ENCODE measurements around the gene GRPEL1.

GRPEL1 gene

GRCh38 chr4:7070729-7071511 lies 3.1 kb upstream of the GRPEL1 start:
- Histone ChIP-seq H3F3A (ENCODE audit: control insufficient read depth, insufficient read depth) (no peaks in the 10 kb centered on the region), H3K36me3 (ENCODE audit: control insufficient read depth, low read length) (peaks cover 17% of the 10 kb centered on the region), H3K4me1 (ENCODE audit: control insufficient read depth, low read length) (peaks cover 22% of the 10 kb centered on the region), H3K9me2 (replicated peaks; ENCODE audit: control insufficient read depth, low read length) (no peaks in the 10 kb centered on the region), H4K20me1 (ENCODE audit: control insufficient read depth, insufficient read depth, low read depth, low read length) (peaks cover 9% of the 10 kb centered on the region), H3K27me3 (ENCODE audit: control insufficient read depth, low read length) (0 out of 2 replicates have a peak, but pooled peaks cover 3% of the 10 kb centered on the region), H3K79me2 (ENCODE audit: control insufficient read depth, low read length) (peaks cover 27% of the 10 kb centered on the region), H3K27ac (ENCODE audit: low read depth, low read length) (no peak overlapping the region), H3K4me2 (ENCODE audit: low read length) (peak overlapping the region; percentile 15; the same call in 1 of the 2 replicates), H3K4me3 (ENCODE audit: low read length) (no peak overlapping the region), H3K9me3 (ENCODE audit: control insufficient read depth, insufficient read depth, low read length) (no peaks in the 10 kb centered on the region)
- TF ChIP-seq CTCF (IDR thresholded peaks at IDR 0.05; ENCODE audit: low read depth, low read length, poor library complexity, severe bottlenecking) (peak; percentile 96), EZH2phosphoT487 (IDR thresholded peaks at IDR 0.05; ENCODE audit: borderline replicate concordance, low read length) (no peak)

- Histone ChIP-seq H3K79me2 (ENCODE audit: control insufficient read depth, low read length) (peaks cover 46% of the 10 kb centered on the region), H3K36me3 (ENCODE audit: control insufficient read depth, low read length) (peaks cover 36% of the 10 kb centered on the region), H3F3A (ENCODE audit: control insufficient read depth, insufficient read depth) (no peaks in the 10 kb centered on the region), H3K4me1 (ENCODE audit: control insufficient read depth, low read length) (peaks cover 29% of the 10 kb centered on the region), H3K9me3 (ENCODE audit: control insufficient read depth, insufficient read depth, low read length) (no peaks in the 10 kb centered on the region), H3K9me2 (replicated peaks; ENCODE audit: control insufficient read depth, low read length) (no peaks in the 10 kb centered on the region), H3K4me2 (ENCODE audit: low read length) (peak overlapping the region; percentile 86), H3K27me3 (ENCODE audit: control insufficient read depth, low read length) (0 out of 2 replicates have a peak, but pooled peaks cover 3% of the 10 kb centered on the region), H3K4me3 (ENCODE audit: low read length) (peak overlapping the region; percentile 84), H3K27ac (ENCODE audit: low read depth, low read length) (peak overlapping the region; percentile 61), H4K20me1 (ENCODE audit: control insufficient read depth, insufficient read depth, low read depth, low read length) (peaks cover 22% of the 10 kb centered on the region)
- TF ChIP-seq EZH2phosphoT487 (IDR thresholded peaks at IDR 0.05; ENCODE audit: borderline replicate concordance, low read length): no peak
- no peak for TF ChIP-seq CTCF (IDR thresholded peaks at IDR 0.05; ENCODE audit: low read depth, low read length, poor library complexity, severe bottlenecking)
Measured at GRCh38 chr4:7068883-7069282, 1.0 kb upstream of the GRPEL1 start.

DNA sequence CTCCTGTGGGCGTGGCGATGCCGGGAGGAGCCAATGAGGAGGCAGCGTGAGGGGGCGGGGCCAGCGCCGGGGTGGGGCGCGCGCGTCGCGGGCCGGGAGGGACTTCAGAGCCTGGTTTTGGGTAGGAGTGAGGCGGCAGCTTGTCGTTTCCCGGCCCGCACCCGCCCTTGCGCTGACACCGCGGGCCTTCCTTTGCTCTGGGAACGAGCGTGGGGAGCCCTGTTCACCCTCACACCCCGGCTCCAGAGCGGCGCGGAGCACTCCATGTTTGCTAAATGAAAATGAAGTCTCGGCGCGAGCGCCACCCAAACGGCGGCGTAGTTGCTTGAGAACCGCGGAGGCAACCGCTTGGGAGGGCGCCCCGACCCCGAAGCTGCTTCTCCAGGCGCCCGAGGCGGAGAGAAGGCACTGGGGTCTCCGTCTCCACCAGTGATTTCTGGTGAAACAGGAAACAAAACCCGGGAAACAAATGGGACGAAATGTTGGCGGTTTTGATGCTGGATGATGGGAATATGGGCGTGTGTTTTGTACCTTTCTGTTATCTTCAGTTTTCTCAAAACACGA lies 497 bp upstream of the GRPEL1 start:
- Histone ChIP-seq H3K9me2 (replicated peaks; ENCODE audit: control insufficient read depth, low read length) (no peaks in the 10 kb centered on the region), H3K4me3 (ENCODE audit: low read length) (peak overlapping the region; percentile 84), H3K4me1 (ENCODE audit: control insufficient read depth, low read length) (peaks cover 29% of the 10 kb centered on the region), H3K27me3 (ENCODE audit: control insufficient read depth, low read length) (0 out of 2 replicates have a peak, but pooled peaks cover 3% of the 10 kb centered on the region), H3K27ac (ENCODE audit: low read depth, low read length) (peak overlapping the region; percentile 61), H3K36me3 (ENCODE audit: control insufficient read depth, low read length) (peaks cover 41% of the 10 kb centered on the region), H3F3A (ENCODE audit: control insufficient read depth, insufficient read depth) (no peaks in the 10 kb centered on the region), H3K4me2 (ENCODE audit: low read length) (peak overlapping the region; percentile 86), H3K9me3 (ENCODE audit: control insufficient read depth, insufficient read depth, low read length) (no peaks in the 10 kb centered on the region), H3K79me2 (ENCODE audit: control insufficient read depth, low read length) (peaks cover 51% of the 10 kb centered on the region), H4K20me1 (ENCODE audit: control insufficient read depth, insufficient read depth, low read depth, low read length) (peaks cover 28% of the 10 kb centered on the region)
- TF ChIP-seq EZH2phosphoT487 (IDR thresholded peaks at IDR 0.05; ENCODE audit: borderline replicate concordance, low read length): no peak
- no peak for TF ChIP-seq CTCF (IDR thresholded peaks at IDR 0.05; ENCODE audit: low read depth, low read length, poor library complexity, severe bottlenecking)
